Cortex of kidney (tissue), 1 donor: ENCODE measurements around the gene PLEKHG4B.
"Not testable (repeated sequence)": the region's sequence is repeated elsewhere in the genome, so short reads cannot be mapped to it uniquely, and the experiment has no call there.

Source experiments
- DNase-seq: peaks from one replicate; lab custom pipeline; 2025; lab: John Stamatoyannopoulos, UW

Gene PLEKHG4B

GRCh38 chr5:228886-229285, 136.9 kb downstream of the PLEKHG4B start:
- DNase-seq: no peak

DNA sequence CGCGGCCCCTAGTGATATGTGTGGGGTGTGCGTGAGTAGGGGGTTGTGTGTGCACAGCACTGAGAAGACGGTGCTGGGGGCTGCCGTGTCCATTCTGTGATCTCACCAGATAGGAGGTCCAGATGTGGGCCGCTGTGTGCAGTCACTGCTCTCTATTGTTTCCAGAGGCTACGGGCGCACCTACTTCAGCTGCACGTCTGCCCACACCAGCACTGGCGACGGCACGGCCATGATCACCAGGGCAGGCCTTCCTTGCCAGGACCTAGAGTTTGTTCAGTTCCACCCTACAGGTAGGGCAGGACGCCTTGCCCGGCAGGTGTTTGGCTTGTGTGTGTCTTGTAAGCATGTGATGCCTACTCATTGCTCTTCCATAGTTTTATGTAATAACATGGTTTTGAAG, 138.7 kb downstream of the PLEKHG4B start:
- no peak for DNase-seq

DNA sequence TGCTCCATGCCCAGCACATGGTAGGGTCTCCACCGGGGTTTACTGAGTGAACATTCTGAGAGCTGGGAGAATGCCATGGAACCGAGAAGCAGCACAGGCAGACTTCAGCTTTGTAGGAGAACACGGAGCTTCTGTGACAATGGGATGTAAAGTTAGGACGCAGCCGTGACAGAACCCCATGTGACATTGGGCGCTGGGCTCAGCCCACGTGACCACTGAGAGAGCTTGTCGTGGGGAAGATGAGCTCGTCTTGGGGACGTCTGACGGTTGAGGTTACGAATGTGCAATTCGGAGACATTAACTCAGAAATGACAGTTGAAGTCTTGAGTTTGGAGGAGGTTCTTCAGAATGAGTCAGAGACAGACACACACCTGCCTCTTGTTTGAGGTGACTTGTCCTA, 139.7 kb downstream of the PLEKHG4B start:
- no peak for DNase-seq

DNA sequence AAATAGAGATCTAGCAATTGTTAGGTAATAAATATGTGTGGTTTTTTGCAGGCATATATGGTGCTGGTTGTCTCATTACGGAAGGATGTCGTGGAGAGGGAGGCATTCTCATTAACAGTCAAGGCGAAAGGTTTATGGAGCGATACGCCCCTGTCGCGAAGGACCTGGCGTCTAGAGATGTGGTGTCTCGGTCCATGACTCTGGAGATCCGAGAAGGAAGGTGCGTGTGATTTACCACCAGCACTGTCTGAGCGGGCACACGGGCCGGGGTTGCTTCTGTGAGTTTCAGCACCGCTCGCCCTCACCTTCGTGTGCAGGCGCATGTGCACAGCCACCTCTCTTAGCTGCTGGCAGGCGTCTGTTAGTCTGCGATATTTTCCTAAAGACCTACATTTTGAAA, 141.5 kb downstream of the PLEKHG4B start:
- DNase-seq: not testable (repeated sequence)

GRCh38 chr5:234450-234849, 142.5 kb downstream of the PLEKHG4B start:
- no peak for DNase-seq

GRCh38 chr5:235527-235926, 143.6 kb downstream of the PLEKHG4B start:
- not testable (repeated sequence) for DNase-seq

GRCh38 chr5:237931-238330, 146.0 kb downstream of the PLEKHG4B start:
- DNase-seq: not testable (repeated sequence)
